HG03342 (cell line): ENCODE data around the gene STRN4.
"Not testable (repeated sequence)": the region's sequence is repeated elsewhere in the genome, so short reads cannot be mapped to it uniquely, and the experiment has no call there.

ENCODE experiments used
- ATAC-seq: cut with Tn5 transposase; IDR thresholded peaks from one replicate; pipeline ENCODE4 v1.9.1; 2021; ENCODE audit warnings: mild to moderate bottlenecking, moderate library complexity; ENCODE audit not compliant: unreplicated experiment

STRN4 gene

GRCh38 chr19:46715975-46716671 is 30.1 kb downstream of the STRN4 start:
- ATAC-seq, result no peak

- no peak for ATAC-seq
Measured at GRCh38 chr19:46715620-46715974, 30.7 kb downstream of the STRN4 start.

- ATAC-seq, result no peak
Measured at GRCh38 chr19:46714444-46715106, 31.7 kb downstream of the STRN4 start.

GRCh38 chr19:46713781-46714443 is 32.3 kb downstream of the STRN4 start:
- ATAC-seq, result no peak

GRCh38 chr19:46712768-46713338 is 33.4 kb downstream of the STRN4 start:
- not testable (repeated sequence) for ATAC-seq

- ATAC-seq, result no peak
Measured at GRCh38 chr19:46710687-46711086, 35.6 kb downstream of the STRN4 start.

GRCh38 chr19:46704379-46705076 is 41.7 kb downstream of the STRN4 start:
- ATAC-seq, result no peak

- no peak for ATAC-seq
Measured at GRCh38 chr19:46700704-46701103, 45.5 kb downstream of the STRN4 start.

- ATAC-seq, result no peak
Measured at GRCh38 chr19:46698395-46699321, 47.6 kb downstream of the STRN4 start.

GRCh38 chr19:46697204-46697960 is 48.9 kb downstream of the STRN4 start:
- no peak for ATAC-seq

GRCh38 chr19:46696866-46697203 is 49.4 kb downstream of the STRN4 start:
- no peak for ATAC-seq

GRCh38 chr19:46696052-46696451 is 50.2 kb downstream of the STRN4 start:
- ATAC-seq, result no peak

- no peak for ATAC-seq
Measured at GRCh38 chr19:46693760-46694159, 52.5 kb downstream of the STRN4 start.

- no peak for ATAC-seq
Measured at GRCh38 chr19:46692918-46693722, 53.1 kb downstream of the STRN4 start.

GRCh38 chr19:46691948-46692347 is 54.3 kb downstream of the STRN4 start:
- ATAC-seq, result no peak

GRCh38 chr19:46691104-46691503 is 55.1 kb downstream of the STRN4 start:
- no peak for ATAC-seq

- ATAC-seq, result no peak
Measured at GRCh38 chr19:46689358-46689757, 56.9 kb downstream of the STRN4 start.

- ATAC-seq, result no peak
Measured at GRCh38 chr19:46687438-46688145, 58.7 kb downstream of the STRN4 start.
